K562 (cell line): Measurements from ENCODE around the gene MANEAL. TPM values are rescaled to one million over a fixed set of nuclear protein-coding genes. Genes with fewer than 3 reads are reported as not detected.

Experiments
- FUS ChIP-seq: fragments of 200-400 bp; formaldehyde crosslinking; optimal IDR thresholded peaks from 2 replicates; pipeline ENCODE3; 2017; ENCODE audit warnings: low read depth, low read length
- HDAC8 ChIP-seq: fragments of 450-650 bp; IDR thresholded peaks from 2 replicates; pipeline ENCODE4 v1.6.1; 2016; ENCODE audit warnings: mild to moderate bottlenecking, missing genetic modification characterization, moderate library complexity, missing compliant biosample characterization
- NFXL1 ChIP-seq: fragments of 450-650 bp; formaldehyde crosslinking; IDR thresholded peaks from 2 replicates; pipeline ENCODE4 v1.4.0; 2021; ENCODE audit warnings: mild to moderate bottlenecking
- POLR2AphosphoS2 ChIP-seq: IDR thresholded peaks from 2 replicates; pipeline ENCODE4 v1.6.1; 2012; ENCODE audit warnings: low read length, improper control_type of control experiment
- POLR2G ChIP-seq: fragments of 200-400 bp; formaldehyde crosslinking; IDR thresholded peaks from 2 replicates; pipeline ENCODE4 v1.6.1; 2017; ENCODE audit warnings: low read depth, mild to moderate bottlenecking, antibody characterized with exemption, low read length, moderate library complexity
- RB1 ChIP-seq: fragments of 450-650 bp; IDR thresholded peaks from 2 replicates; pipeline ENCODE4 v1.6.1; 2017; ENCODE audit warnings: low read depth, mild to moderate bottlenecking
- RFX1 ChIP-seq: fragments of 450-650 bp; IDR thresholded peaks from 2 replicates; pipeline ENCODE4 v1.6.1; 2016; ENCODE audit warnings: mild to moderate bottlenecking, moderate library complexity
- SUPT5H ChIP-seq: fragments of 450-650 bp; IDR thresholded peaks from 2 replicates; pipeline ENCODE4 v1.6.1; 2016
- TAF15 ChIP-seq: fragments of 200-400 bp; formaldehyde crosslinking; IDR thresholded peaks from 2 replicates; pipeline ENCODE4 v1.6.1; 2017; ENCODE audit warnings: mild to moderate bottlenecking, low read depth, low read length, moderate library complexity
- USF1 ChIP-seq: sonication (generic); formaldehyde crosslinking; IDR thresholded peaks from 2 replicates; pipeline ENCODE4 v1.9.0; 2022; ENCODE audit warnings: mild to moderate bottlenecking, missing genetic modification reagents
- ZBTB1 ChIP-seq: sonication (generic); formaldehyde crosslinking; IDR thresholded peaks from 2 replicates; pipeline ENCODE4 v1.8.1; 2023; ENCODE audit warnings: missing genetic modification reagents, low read depth, mild to moderate bottlenecking, borderline replicate concordance
- ZBTB2 ChIP-seq: fragments of 450-650 bp; IDR thresholded peaks from 2 replicates; pipeline ENCODE4 v1.6.1; 2016; ENCODE audit warnings: antibody characterized with exemption
- ZKSCAN1 ChIP-seq: fragments of 150-350 bp; IDR thresholded peaks from 2 replicates; pipeline ENCODE4 v1.6.1; 2016; ENCODE audit warnings: low read depth, low read length
- ZNF143 ChIP-seq: sonication (generic); formaldehyde crosslinking; IDR thresholded peaks from 2 replicates; pipeline ENCODE4 v1.9.0; 2022; ENCODE audit warnings: mild to moderate bottlenecking, missing genetic modification reagents
- ZNF740 ChIP-seq, 3 experiments: fragments of 200-800 bp in 1 of 3; sonication (Bioruptor generic) in 1 of 3; sonication (generic) in 1 of 3; formaldehyde crosslinking in 1 of 3; IDR thresholded peaks; 2 replicates each; pipeline versions ENCODE4 v1.6.1 to v1.8.0; 2016 to 2022; ENCODE audit warnings: mild to moderate bottlenecking in 2 of 3, missing compliant biosample characterization in 2 of 3, missing genetic modification characterization in 2 of 3, missing genetic modification reagents in 1 of 3
- polyA plus RNA-seq, 8 experiments: library from polyadenylated mRNA; depleted of rRNA in 4 of 8; stranded (reverse) in 5 of 8; unstranded in 3 of 8; fragments of >200 nt; fragmentation: Nextera tagmentation in 2 of 8; fragmentation: Illumina TruSeq in 1 of 8; extraction: Ambion mirVana in 2 of 8; extraction: Trizol in 1 of 8; gene quantifications; 2 replicates each; pipeline versions ENCODE4 v1.2.1 to v1.2.3, GENCODE V29; 2011 to 2014; ENCODE audit warnings: inconsistent platforms in 1 of 8, missing spikeins in 1 of 8
- total RNA-seq, 7 experiments: library from RNA; depleted of rRNA in 6 of 7; stranded (reverse); fragments of >200 nt in 6 of 7; fragmentation: Illumina TruSeq in 2 of 7; extraction: Trizol in 2 of 7; gene quantifications; 2 replicates each; pipeline versions ENCODE4 v1.2.1 to v1.2.3, GENCODE V29; 2011 to 2021; ENCODE audit warnings: low replicate concordance in 1 of 7
- TF ChIP-seq, protein P1 (sequence below): fragments of 250-450 bp; sonication (Bioruptor Pico); IDR thresholded peaks from 2 replicates; pipeline ENCODE4 v1.8.0; 2022; ENCODE audit warnings: inconsistent platforms
- TF ChIP-seq, protein P2 (sequence below): fragments of 450-650 bp; formaldehyde crosslinking; IDR thresholded peaks from 2 replicates; pipeline ENCODE4 v1.4.0; 2020; ENCODE audit warnings: mild to moderate bottlenecking, mixed read lengths
- TF ChIP-seq, protein P3 (sequence below): sonication (generic); formaldehyde crosslinking; IDR thresholded peaks from 2 replicates; pipeline ENCODE4 v1.8.0; 2022; ENCODE audit warnings: mild to moderate bottlenecking, missing genetic modification reagents

MANEAL gene
- total and polyA plus RNA-seq, 9 of the 15 experiments (the other 6 are each of a cell fraction or from before 2014, with no cell fraction given), result 0.37 to 3.2 (median 1.2) TPM

- TF ChIP-seq ZNF740 (CRISPR knock-in tag; IDR thresholded peaks at IDR 0.05) (peak; percentile 62; the same call in 1 of the 2 replicates), ZNF740 (tag; IDR thresholded peaks at IDR 0.05) (peak in 1 of 2 experiments; percentile 75; a peak in 2 of 4 replicates), USF1 (CRISPR knock-in tag) (0 out of 2 replicates have a peak, but pooled peaks have one; percentile 26), HDAC8 (tag) (no peak), POLR2AphosphoS2 (0 out of 2 replicates have a peak, but pooled peaks have one; percentile 49), FUS (peak; percentile 73), ZBTB2 (no peak), ZNF143 (CRISPR knock-in tag) (peak; percentile 31; the same call in 1 of the 2 replicates), ZBTB1 (CRISPR knock-in tag) (no peak), RB1 (peak; percentile 74; the same call in 1 of the 2 replicates), POLR2G (peak; percentile 75), NFXL1 (CRISPR knock-in tag) (no peak), RFX1 (no peak), TAF15 (0 out of 2 replicates have a peak, but pooled peaks have one; percentile 49), SUPT5H (0 out of 2 replicates have a peak, but pooled peaks have one; percentile 9), ZKSCAN1 (no peak)
- TF ChIP-seq, protein P1, sequence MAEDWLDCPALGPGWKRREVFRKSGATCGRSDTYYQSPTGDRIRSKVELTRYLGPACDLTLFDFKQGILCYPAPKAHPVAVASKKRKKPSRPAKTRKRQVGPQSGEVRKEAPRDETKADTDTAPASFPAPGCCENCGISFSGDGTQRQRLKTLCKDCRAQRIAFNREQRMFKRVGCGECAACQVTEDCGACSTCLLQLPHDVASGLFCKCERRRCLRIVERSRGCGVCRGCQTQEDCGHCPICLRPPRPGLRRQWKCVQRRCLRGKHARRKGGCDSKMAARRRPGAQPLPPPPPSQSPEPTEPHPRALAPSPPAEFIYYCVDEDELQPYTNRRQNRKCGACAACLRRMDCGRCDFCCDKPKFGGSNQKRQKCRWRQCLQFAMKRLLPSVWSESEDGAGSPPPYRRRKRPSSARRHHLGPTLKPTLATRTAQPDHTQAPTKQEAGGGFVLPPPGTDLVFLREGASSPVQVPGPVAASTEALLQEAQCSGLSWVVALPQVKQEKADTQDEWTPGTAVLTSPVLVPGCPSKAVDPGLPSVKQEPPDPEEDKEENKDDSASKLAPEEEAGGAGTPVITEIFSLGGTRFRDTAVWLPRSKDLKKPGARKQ (CRISPR knock-in tag), result no peak
- TF ChIP-seq, protein P2, sequence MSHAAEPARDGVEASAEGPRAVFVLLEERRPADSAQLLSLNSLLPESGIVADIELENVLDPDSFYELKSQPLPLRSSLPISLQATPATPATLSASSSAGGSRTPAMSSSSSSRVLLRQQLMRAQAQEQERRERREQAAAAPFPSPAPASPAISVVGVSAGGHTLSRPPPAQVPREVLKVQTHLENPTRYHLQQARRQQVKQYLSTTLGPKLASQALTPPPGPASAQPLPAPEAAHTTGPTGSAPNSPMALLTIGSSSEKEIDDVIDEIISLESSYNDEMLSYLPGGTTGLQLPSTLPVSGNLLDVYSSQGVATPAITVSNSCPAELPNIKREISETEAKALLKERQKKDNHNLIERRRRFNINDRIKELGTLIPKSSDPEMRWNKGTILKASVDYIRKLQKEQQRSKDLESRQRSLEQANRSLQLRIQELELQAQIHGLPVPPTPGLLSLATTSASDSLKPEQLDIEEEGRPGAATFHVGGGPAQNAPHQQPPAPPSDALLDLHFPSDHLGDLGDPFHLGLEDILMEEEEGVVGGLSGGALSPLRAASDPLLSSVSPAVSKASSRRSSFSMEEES (CRISPR knock-in tag), result no peak
- TF ChIP-seq, protein P3, sequence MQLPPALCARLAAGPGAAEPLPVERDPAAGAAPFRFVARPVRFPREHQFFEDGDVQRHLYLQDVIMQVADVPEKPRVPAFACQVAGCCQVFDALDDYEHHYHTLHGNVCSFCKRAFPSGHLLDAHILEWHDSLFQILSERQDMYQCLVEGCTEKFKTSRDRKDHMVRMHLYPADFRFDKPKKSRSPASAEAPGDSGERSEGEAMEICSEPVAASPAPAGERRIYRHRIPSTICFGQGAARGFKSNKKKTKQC, result peak; percentile 94
Measured at GRCh38 chr1:37808369-37809319, 15.0 kb downstream of the MANEAL start (continued).
